GM13977 (cell line): ENCODE data around the gene CUL4B.

ENCODE experiments used
- DNase-seq: peaks from one replicate; pipeline ENCODE4 v3.0.0; 2012; ENCODE audit warnings: low spot score
- CTCF ChIP-seq: IDR thresholded peaks from 2 replicates; pipeline ENCODE4 v1.5.1; 2012; ENCODE audit warnings: mild to moderate bottlenecking, control low read depth; ENCODE audit not compliant: insufficient read depth; ENCODE audit errors: extremely low read depth, missing control alignments
- in situ Hi-C: fragments of 300-500 bp; cut with MboI; formaldehyde crosslinking; loops from one replicate; pipeline ENCODE4 v1.12.0; 2022; ENCODE audit warnings: low sequenced_read_pairs, low pct_unique_long_range_greater_than_20kb, mixed read lengths, inconsistent platforms; ENCODE audit not compliant: unreplicated experiment

The CUL4B gene

GRCh38 chrX:120522820-120523219, 37.9 kb downstream of the CUL4B start:
- in situ Hi-C loops, result loop anchor here (25.0 kb wide), 1 partner anchor 239 kb away; no protein-coding TSS in a partner anchor
- TF ChIP-seq CTCF, result no peak
- DNase-seq, result no peak

GRCh38 chrX:120517936-120518335, 42.8 kb downstream of the CUL4B start:
- in situ Hi-C loops, result loop anchor here (25.0 kb wide), 1 partner anchor 244 kb away; no protein-coding TSS in a partner anchor
- DNase-seq, result no peak
- no peak for TF ChIP-seq CTCF

GRCh38 chrX:120514236-120514635, 46.5 kb downstream of the CUL4B start:
- TF ChIP-seq CTCF, result peak; percentile 35
- in situ Hi-C loops, result loop anchor here (25.0 kb wide), 1 partner anchor 248 kb away; no protein-coding TSS in a partner anchor
- no peak for DNase-seq

- TF ChIP-seq CTCF, result no peak
- no peak for DNase-seq
- in situ Hi-C loops, result loop anchor here (25.0 kb wide), 1 partner anchor 250 kb away; no protein-coding TSS in a partner anchor
These were observed 48.1 kb downstream of the CUL4B start for GRCh38 chrX:120512627-120513026.

GRCh38 chrX:120512222-120512621, 48.5 kb downstream of the CUL4B start:
- in situ Hi-C loops, result loop anchor here (25.0 kb wide), 1 partner anchor 250 kb away; no protein-coding TSS in a partner anchor
- TF ChIP-seq CTCF, result no peak
- no peak for DNase-seq

GRCh38 chrX:120504569-120504968, 56.2 kb downstream of the CUL4B start:
- DNase-seq, result no peak
- no peak for TF ChIP-seq CTCF
- in situ Hi-C loops, result loop anchor here (25.0 kb wide), 1 partner anchor 258 kb away; no protein-coding TSS in a partner anchor
